ENCODE measurements around the gene GLIS1. TPM values are rescaled to one million over a fixed set of nuclear protein-coding genes. Genes with fewer than 3 reads are reported as not detected.

The GLIS1 gene
- total RNA-seq, 1 experiment from 2014 or later: 1.7 TPM

DNA sequence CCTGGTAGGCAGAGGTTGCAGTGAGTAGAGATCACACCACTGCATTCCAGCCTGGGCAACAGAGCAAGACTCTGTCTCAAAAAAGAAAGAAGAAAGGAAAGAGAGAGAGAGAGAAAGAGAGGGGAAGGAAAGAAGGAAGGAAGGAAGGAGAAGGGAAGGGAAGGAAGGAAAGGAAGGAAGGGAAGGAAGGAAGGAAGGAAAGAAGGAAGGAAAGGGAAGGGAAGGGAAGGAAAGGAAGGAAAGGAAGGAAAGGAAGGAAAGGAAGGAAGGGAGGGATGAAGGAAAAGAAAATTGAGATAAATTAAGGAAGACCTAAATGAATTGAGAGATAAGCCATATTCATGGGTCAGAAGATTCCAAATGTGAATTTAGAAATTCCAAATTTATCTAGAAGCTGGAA, 92.2 kb downstream of the GLIS1 start:
- no peaks in the 10 kb centered on the region for H3K9me3 ChIP-seq (ENCODE audit: low read length)
- POLR2A ChIA-PET (ENCODE audit: unreplicated experiment): no interaction called here
- H2AFZ ChIP-seq (ENCODE audit: low read length): no peak overlapping the region
- H3K4me3 ChIP-seq (ENCODE audit: low read length): no peak overlapping the region
- DNase-seq (no peak), ATAC-seq (no peak)
- H3K9me2 ChIP-seq (replicated peaks; ENCODE audit: low read length): no peaks in the 10 kb centered on the region
- CTCF ChIA-PET: no interaction called here
- H3K27me3 ChIP-seq (ENCODE audit: low read length): no peaks in the 10 kb centered on the region
- intact Hi-C loops (cut with micrococcal nuclease): no loop called here
- no peaks in the 10 kb centered on the region for H4K20me1 ChIP-seq (ENCODE audit: low read length)
- BruUV-seq (replicated peaks): no TSS peak
- no peaks in the 10 kb centered on the region for H3K79me2 ChIP-seq (ENCODE audit: low read length)
- TF ChIP-seq EZH2 (IDR thresholded peaks at IDR 0.05; ENCODE audit: low read length, unreplicated experiment) (no peak), CTCF (conservative IDR thresholded peaks at IDR 0.05; ENCODE audit: low read depth, low read length) (no peak), EZH2phosphoT487 (IDR thresholded peaks at IDR 0.05; ENCODE audit: borderline replicate concordance, low read length) (no peak)
- no peaks in the 10 kb centered on the region for H3K36me3 ChIP-seq (ENCODE audit: low read depth, low read length)
- H3K4me2 ChIP-seq (ENCODE audit: low read length): no peak overlapping the region
- H3K27ac ChIP-seq (ENCODE audit: low read length): no peak overlapping the region
- H3K9ac ChIP-seq (ENCODE audit: low read length): no peak overlapping the region
- no peaks in the 10 kb centered on the region for H3F3A ChIP-seq (ENCODE audit: low read length, unreplicated experiment)
- no peaks in the 10 kb centered on the region for H3K4me1 ChIP-seq (ENCODE audit: insufficient read depth, low read length)

DNA sequence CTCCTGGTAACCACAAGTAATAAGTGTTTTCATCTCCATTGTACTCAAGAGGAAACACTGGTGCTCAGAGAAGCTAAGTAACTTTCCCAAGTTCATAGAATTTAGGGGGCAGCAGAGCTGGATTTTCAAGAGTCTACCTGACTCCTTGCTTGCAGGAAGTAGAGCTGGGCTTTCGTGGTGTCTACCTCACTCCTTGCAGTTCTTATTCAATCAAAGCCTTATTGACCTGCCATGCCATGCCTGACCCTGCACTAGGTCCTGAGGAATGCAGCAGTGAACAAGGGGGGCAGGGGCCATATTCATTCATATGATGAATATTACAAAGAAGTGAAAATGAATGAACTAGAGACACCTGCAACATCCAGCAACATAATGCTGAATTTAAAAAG, 93.3 kb downstream of the GLIS1 start:
- Histone ChIP-seq H3K4me2 (ENCODE audit: low read length) (no peak overlapping the region), H3F3A (ENCODE audit: low read length, unreplicated experiment) (no peaks in the 10 kb centered on the region), H2AFZ (ENCODE audit: low read length) (no peak overlapping the region), H3K36me3 (ENCODE audit: low read depth, low read length) (no peaks in the 10 kb centered on the region), H3K9me3 (ENCODE audit: low read length) (no peaks in the 10 kb centered on the region), H3K9ac (ENCODE audit: low read length) (no peak overlapping the region), H3K27ac (ENCODE audit: low read length) (no peak overlapping the region), H3K9me2 (replicated peaks; ENCODE audit: low read length) (no peaks in the 10 kb centered on the region), H3K79me2 (ENCODE audit: low read length) (no peaks in the 10 kb centered on the region), H4K20me1 (ENCODE audit: low read length) (no peaks in the 10 kb centered on the region), H3K4me1 (ENCODE audit: insufficient read depth, low read length) (no peaks in the 10 kb centered on the region), H3K27me3 (ENCODE audit: low read length) (no peaks in the 10 kb centered on the region), H3K4me3 (ENCODE audit: low read length) (no peak overlapping the region)
- ChIA-PET CTCF (no interaction called here), POLR2A (ENCODE audit: unreplicated experiment) (no interaction called here)
- DNase-seq: no peak
- no peak for TF ChIP-seq EZH2 (IDR thresholded peaks at IDR 0.05; ENCODE audit: low read length, unreplicated experiment)
- no peak for TF ChIP-seq EZH2phosphoT487 (IDR thresholded peaks at IDR 0.05; ENCODE audit: borderline replicate concordance, low read length)
- TF ChIP-seq CTCF (conservative IDR thresholded peaks at IDR 0.05; ENCODE audit: low read depth, low read length): no peak
- ATAC-seq: no peak
- no TSS peak for BruUV-seq (replicated peaks)
- intact Hi-C loops (cut with micrococcal nuclease): no loop called here

DNA sequence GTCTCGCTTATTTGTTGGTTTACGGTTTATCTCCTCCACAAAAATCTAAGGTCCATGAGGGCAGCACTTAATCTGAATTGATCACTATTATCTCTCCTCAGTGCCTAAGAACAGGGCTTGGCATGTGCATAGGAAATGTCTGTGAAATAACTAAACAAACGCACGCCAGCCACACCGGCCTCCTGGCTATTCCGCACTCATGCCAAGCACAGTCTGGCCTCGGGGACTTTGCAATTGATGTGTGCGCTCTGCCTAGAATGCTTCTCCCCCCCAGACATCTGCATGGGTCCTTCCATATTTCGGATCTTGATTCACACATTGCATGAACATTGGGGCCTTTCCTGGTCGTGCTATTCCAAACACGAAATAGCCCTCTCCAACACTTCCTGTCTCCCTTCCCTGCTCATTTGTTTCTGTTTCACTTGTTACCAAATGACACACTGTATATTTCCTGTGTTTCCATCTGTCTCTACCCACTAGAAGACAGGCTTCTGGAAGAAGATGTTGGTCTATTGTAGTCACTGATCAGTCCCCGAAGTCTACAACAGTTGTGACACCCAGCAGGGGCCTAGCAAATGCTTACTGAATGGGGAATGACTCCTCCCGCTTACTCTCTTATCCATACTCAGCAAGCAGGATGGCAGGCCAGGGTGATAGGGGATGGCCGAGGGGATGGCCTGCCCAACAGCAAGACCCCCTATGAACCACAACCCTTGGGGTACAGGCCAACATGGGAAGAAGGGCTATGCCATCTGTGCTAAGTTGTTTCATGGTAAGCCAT, 93.9 kb downstream of the GLIS1 start:
- no TSS peak for BruUV-seq (replicated peaks)
- Histone ChIP-seq H3K79me2 (ENCODE audit: low read length) (no peaks in the 10 kb centered on the region), H4K20me1 (ENCODE audit: low read length) (no peaks in the 10 kb centered on the region), H3K4me1 (ENCODE audit: insufficient read depth, low read length) (peaks cover 2% of the 10 kb centered on the region), H3K9me2 (replicated peaks; ENCODE audit: low read length) (no peaks in the 10 kb centered on the region), H3K9ac (ENCODE audit: low read length) (no peak overlapping the region), H3F3A (ENCODE audit: low read length, unreplicated experiment) (no peaks in the 10 kb centered on the region), H3K27me3 (ENCODE audit: low read length) (no peaks in the 10 kb centered on the region), H3K36me3 (ENCODE audit: low read depth, low read length) (no peaks in the 10 kb centered on the region), H3K27ac (ENCODE audit: low read length) (no peak overlapping the region), H3K9me3 (ENCODE audit: low read length) (no peaks in the 10 kb centered on the region), H3K4me2 (ENCODE audit: low read length) (no peak overlapping the region), H3K4me3 (ENCODE audit: low read length) (no peak overlapping the region), H2AFZ (ENCODE audit: low read length) (no peak overlapping the region)
- TF ChIP-seq CTCF (conservative IDR thresholded peaks at IDR 0.05; ENCODE audit: low read depth, low read length): no peak
- TF ChIP-seq EZH2phosphoT487 (IDR thresholded peaks at IDR 0.05; ENCODE audit: borderline replicate concordance, low read length): no peak
- TF ChIP-seq EZH2 (IDR thresholded peaks at IDR 0.05; ENCODE audit: low read length, unreplicated experiment): no peak
- ATAC-seq (no peak; the same call in 1 of the 2 replicates), DNase-seq (no peak)
- intact Hi-C loops (cut with micrococcal nuclease): no loop called here
- ChIA-PET POLR2A (ENCODE audit: unreplicated experiment) (no interaction called here), CTCF (no interaction called here)
